Activated CD4-positive, CD25-positive, alpha-beta regulatory T cell treated with anti-CD3 and anti-CD28 coated beads, Interleukin-2, amount 50 U/mL, for 16 hours (primary cell): ENCODE measurements around the gene TAF9.
"Not testable (repeated sequence)": the region's sequence is repeated elsewhere in the genome, so short reads cannot be mapped to it uniquely, and the experiment has no call there.

ENCODE experiments used
- DNase-seq: peaks from one replicate; pipeline ENCODE4 v3.0.0-alpha.2; 2020; ENCODE audit warnings: low read depth, low spot score

The TAF9 gene

GRCh38 chr5:69335341-69335935 is 33.9 kb downstream of the TAF9 start:
- DNase-seq = no peak

DNA sequence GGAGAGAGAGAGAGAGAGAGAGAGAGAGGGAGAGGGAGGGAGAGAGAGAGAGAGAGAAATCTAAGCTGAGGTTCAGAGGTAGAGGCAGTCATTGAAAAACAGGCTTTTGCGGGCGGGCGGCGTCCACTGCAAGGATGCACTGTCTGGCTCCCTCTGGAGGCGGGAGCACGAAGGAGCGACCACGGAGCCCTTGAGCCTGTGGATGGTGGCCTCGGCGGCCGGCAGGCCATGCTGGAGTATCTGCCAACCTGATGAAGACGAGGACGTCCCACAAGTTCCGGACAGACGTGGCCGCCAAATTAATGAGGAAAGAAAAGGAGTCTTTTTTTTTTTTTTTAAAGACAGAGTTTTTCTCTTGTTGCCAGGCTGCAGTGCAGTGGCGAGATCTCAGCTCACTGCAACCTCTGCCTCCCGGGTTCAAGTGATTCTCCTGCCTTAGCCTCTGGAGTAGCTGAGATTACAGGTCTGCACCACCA is 34.5 kb downstream of the TAF9 start:
- peak; percentile 44 for DNase-seq

DNA sequence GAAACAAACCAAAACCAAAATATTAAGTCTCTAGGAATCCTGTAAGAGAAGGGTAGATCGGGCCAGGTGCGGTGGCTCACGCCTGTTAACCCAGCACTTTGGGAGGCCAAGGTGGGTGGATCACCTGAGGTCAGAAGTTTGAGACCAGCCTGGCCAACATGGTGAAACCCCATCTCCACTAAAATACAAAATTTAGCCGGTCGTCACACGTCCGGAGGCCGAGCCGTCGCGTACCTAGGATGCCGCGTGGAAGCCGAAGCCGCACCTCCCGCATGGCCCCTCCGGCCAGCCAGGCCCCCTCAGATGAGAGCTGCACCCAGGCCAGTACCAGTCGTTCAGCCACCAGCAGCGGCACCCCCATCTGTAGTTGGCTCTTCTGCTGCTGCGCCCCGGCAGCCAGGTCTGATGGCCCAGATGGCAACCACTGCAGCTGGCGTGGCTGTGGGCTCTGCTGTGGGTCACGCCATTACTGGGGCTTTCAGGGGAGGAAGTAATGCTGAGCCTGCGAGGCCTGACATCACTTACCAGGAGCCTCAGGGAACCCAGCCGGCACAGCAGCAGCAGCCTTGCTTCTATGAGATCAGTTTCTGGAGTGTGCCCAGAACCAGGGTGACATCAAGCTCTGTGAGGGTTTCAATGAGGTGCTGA is 35.5 kb downstream of the TAF9 start:
- not testable (repeated sequence) for DNase-seq

DNA sequence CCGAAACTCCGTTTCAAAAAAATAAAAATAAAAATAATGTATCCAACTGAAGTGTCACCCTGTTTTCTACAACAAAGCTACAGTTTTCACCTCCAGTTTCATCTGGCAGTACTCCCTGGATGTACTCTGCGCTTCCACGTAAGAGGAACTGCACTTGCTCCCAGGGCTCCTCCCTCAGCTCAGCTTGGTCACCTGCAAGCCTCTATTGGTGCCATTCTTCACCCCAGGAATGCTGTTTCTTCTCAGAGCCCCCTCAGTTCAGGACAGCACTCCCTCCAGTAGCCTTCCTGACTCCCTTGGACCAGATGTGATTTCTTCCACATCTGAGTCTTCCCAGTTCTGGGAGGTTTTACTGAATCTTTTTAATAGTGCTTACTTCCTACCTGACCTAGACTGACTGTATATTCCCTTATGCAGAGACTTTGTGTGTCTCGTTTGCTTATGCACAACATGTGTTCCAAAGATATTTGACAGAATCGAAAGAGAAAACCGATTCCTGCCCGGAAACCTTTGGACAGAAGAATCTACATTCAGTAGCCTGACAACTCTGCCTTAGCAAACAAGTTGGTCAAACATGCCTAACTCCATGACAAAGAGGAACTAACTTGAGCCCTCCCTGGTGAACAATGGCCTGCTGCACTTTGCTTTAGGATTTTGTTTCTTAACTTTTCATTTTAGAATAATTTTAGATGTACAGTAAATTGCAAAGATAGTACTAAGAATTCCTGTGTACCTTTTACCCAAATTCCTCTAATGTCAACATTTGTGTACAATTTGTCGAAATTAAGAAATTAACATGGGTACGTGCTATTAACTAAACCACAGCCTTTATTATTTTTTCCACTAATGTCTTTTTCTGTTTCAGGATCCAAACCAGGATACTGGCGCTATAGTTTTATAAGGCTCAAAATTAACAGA is 37.5 kb downstream of the TAF9 start:
- DNase-seq = no peak

- DNase-seq = no peak
Observed at GRCh38 chr5:69329905-69330489, 39.3 kb downstream of the TAF9 start.

- no peak for DNase-seq
Observed at GRCh38 chr5:69326365-69326764, 43.0 kb downstream of the TAF9 start.

GRCh38 chr5:69317391-69317790 is 51.9 kb downstream of the TAF9 start:
- DNase-seq = no peak

- no peak for DNase-seq
Observed at GRCh38 chr5:69315972-69316371, 53.3 kb downstream of the TAF9 start.
